ENCODE data around the gene ZNF787.
"Not testable (repeated sequence)": the region's sequence is repeated elsewhere in the genome, so short reads cannot be mapped to it uniquely, and the experiment has no call there.

Gene ZNF787

GRCh38 chr19:56119582-56119978, 1.5 kb downstream of the ZNF787 start:
- DNase-seq: no peak

- no peak for DNase-seq
These were observed 2.2 kb downstream of the ZNF787 start for GRCh38 chr19:56118666-56119581.

GRCh38 chr19:56117889-56118288, 3.2 kb downstream of the ZNF787 start:
- no peak for DNase-seq

- DNase-seq: no peak
These were observed 3.7 kb downstream of the ZNF787 start for GRCh38 chr19:56117376-56117884.

- DNase-seq: no peak
These were observed 4.5 kb downstream of the ZNF787 start for GRCh38 chr19:56116606-56117005.

- DNase-seq: no peak
These were observed 5.6 kb downstream of the ZNF787 start for GRCh38 chr19:56115490-56115889.

GRCh38 chr19:56114778-56115110, 6.4 kb downstream of the ZNF787 start:
- DNase-seq: no peak

GRCh38 chr19:56114051-56114777, 6.9 kb downstream of the ZNF787 start:
- no peak for DNase-seq

GRCh38 chr19:56113074-56113632, 7.9 kb downstream of the ZNF787 start:
- DNase-seq: no peak

- DNase-seq: no peak
These were observed 8.8 kb downstream of the ZNF787 start for GRCh38 chr19:56112313-56112709.

- DNase-seq: no peak
These were observed 9.3 kb downstream of the ZNF787 start for GRCh38 chr19:56111601-56112312.

GRCh38 chr19:56110515-56111448, 10.3 kb downstream of the ZNF787 start:
- DNase-seq: no peak

GRCh38 chr19:56109226-56109625, 11.9 kb downstream of the ZNF787 start:
- no peak for DNase-seq

GRCh38 chr19:56108447-56109195, 12.5 kb downstream of the ZNF787 start:
- no peak for DNase-seq

- no peak for DNase-seq
These were observed 13.3 kb downstream of the ZNF787 start for GRCh38 chr19:56107626-56108351.

GRCh38 chr19:56106993-56107392, 14.1 kb downstream of the ZNF787 start:
- DNase-seq: no peak

GRCh38 chr19:56106397-56106849, 14.7 kb downstream of the ZNF787 start:
- DNase-seq: no peak

- DNase-seq: not testable (repeated sequence)
These were observed 15.2 kb downstream of the ZNF787 start for GRCh38 chr19:56105831-56106396.

- no peak for DNase-seq
These were observed 15.9 kb downstream of the ZNF787 start for GRCh38 chr19:56105090-56105701.
